Measurements from ENCODE around the gene UQCRQ. TPM values are rescaled to one million over a fixed set of nuclear protein-coding genes. Genes with fewer than 3 reads are reported as not detected.

UQCRQ gene
- total and polyA plus RNA-seq, 2 of the 13 experiments (the other 11 are each of a cell fraction or from before 2014, with no cell fraction given), result 257 to 575 TPM

GRCh38 chr5:132866342-132867045, at the start of gene UQCRQ, which contains the start of gene GDF9 (continued):
- TF ChIP-seq MLX (CRISPR knock-in tag; IDR thresholded peaks at IDR 0.05) (no peak), ZNF274 (CRISPR knock-in tag; IDR thresholded peaks at IDR 0.05) (peak; percentile 74), ZHX2 (IDR thresholded peaks at IDR 0.05; ENCODE audit: low read depth) (peak; percentile 96), ZHX2 (CRISPR knock-in tag; IDR thresholded peaks at IDR 0.05; ENCODE audit: borderline replicate concordance) (no peak), ZNF674 (CRISPR knock-in tag; IDR thresholded peaks at IDR 0.05; ENCODE audit: low read depth) (0 out of 2 replicates have a peak, but pooled peaks have one; percentile 63), HOXA5 (CRISPR knock-in tag; IDR thresholded peaks at IDR 0.05) (0 out of 2 replicates have a peak, but pooled peaks have one; percentile 42), MATR3 (CRISPR knock-in tag; IDR thresholded peaks at IDR 0.05) (no peak), ZNF639 (CRISPR knock-in tag; conservative IDR thresholded peaks at IDR 0.05) (peak; percentile 85; the same call in 1 of the 2 replicates), GPBP1L1 (CRISPR knock-in tag; IDR thresholded peaks at IDR 0.05) (no peak), BHLHE40 (IDR thresholded peaks at IDR 0.05; ENCODE audit: low read length) (peak; percentile 95), RBAK (CRISPR knock-in tag; IDR thresholded peaks at IDR 0.05) (no peak), ATF4 (CRISPR knock-in tag; IDR thresholded peaks at IDR 0.05) (peak in 1 of 2 experiments; percentile 62; a peak in 1 of 4 replicates), MZF1 (CRISPR knock-in tag; IDR thresholded peaks at IDR 0.05; ENCODE audit: borderline replicate concordance) (no peak)
- TF ChIP-seq, protein P1, sequence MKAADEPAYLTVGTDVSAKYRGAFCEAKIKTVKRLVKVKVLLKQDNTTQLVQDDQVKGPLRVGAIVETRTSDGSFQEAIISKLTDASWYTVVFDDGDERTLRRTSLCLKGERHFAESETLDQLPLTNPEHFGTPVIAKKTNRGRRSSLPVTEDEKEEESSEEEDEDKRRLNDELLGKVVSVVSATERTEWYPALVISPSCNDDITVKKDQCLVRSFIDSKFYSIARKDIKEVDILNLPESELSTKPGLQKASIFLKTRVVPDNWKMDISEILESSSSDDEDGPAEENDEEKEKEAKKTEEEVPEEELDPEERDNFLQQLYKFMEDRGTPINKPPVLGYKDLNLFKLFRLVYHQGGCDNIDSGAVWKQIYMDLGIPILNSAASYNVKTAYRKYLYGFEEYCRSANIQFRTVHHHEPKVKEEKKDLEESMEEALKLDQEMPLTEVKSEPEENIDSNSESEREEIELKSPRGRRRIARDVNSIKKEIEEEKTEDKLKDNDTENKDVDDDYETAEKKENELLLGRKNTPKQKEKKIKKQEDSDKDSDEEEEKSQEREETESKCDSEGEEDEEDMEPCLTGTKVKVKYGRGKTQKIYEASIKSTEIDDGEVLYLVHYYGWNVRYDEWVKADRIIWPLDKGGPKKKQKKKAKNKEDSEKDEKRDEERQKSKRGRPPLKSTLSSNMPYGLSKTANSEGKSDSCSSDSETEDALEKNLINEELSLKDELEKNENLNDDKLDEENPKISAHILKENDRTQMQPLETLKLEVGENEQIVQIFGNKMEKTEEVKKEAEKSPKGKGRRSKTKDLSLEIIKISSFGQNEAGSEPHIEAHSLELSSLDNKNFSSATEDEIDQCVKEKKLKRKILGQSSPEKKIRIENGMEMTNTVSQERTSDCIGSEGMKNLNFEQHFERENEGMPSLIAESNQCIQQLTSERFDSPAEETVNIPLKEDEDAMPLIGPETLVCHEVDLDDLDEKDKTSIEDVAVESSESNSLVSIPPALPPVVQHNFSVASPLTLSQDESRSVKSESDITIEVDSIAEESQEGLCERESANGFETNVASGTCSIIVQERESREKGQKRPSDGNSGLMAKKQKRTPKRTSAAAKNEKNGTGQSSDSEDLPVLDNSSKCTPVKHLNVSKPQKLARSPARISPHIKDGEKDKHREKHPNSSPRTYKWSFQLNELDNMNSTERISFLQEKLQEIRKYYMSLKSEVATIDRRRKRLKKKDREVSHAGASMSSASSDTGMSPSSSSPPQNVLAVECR (CRISPR knock-in tag; IDR thresholded peaks at IDR 0.05; ENCODE audit: borderline replicate concordance), result peak; percentile 92
